OCI-LY1 (cell line): Measurements from ENCODE around the gene SGPP2.

Experiments used
- EZH2 ChIP-seq: fragments of 200-600 bp; sonication (generic), shearing (Covaris generic); IDR thresholded peaks from 2 replicates; pipeline ENCODE4 v1.8.0; 2017; ENCODE audit warnings: borderline replicate concordance, mixed run types, mild to moderate bottlenecking, antibody characterized with exemption, low read length, moderate library complexity, mixed read lengths
- TF ChIP-seq, protein P1 (sequence below): fragments of 200-600 bp; sonication (generic), shearing (Covaris generic); IDR thresholded peaks from 2 replicates; pipeline ENCODE4 v1.5.1; 2017; ENCODE audit warnings: mild to moderate bottlenecking, antibody characterized with exemption, low read length, moderate library complexity, mixed read lengths

DNA sequence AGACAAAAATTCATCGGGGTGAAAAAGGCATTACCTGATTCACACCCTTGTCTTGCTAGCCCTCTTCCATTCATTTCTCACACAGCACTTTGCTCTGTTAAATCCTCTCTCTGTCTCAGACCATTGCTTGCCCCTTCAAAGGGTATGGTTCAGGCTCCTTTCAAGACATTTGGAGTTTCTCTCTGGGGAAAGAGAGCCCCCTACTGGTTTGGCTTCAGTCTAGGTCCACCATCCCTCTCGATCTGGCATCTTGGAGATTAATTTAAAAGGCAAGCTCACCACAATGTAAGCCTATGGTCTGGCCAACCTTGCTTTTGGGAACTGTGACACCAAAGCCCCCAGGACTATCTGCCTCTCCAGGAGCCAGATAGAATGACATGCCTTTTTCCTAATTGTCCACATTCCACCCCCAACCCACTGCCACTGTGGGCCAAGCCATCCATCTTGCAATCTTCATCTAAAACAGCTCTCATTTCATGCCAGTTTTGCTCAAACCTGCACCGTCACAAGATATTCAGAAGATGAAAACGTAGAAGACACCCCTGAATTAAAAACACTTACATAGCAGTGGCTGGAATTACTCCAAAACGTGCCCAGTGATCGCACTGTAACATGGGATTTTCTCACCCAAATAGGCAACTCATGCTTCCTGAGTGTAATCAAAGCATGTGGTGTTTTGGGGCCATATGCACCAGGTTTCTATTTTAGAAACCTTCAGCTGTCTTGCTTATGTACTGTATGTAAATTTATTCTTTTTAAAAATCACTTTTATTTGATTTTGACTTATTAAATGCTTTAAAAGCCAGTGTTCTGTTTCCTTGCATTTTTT, 137.7 kb downstream of the SGPP2 start:
- TF ChIP-seq, protein P1, sequence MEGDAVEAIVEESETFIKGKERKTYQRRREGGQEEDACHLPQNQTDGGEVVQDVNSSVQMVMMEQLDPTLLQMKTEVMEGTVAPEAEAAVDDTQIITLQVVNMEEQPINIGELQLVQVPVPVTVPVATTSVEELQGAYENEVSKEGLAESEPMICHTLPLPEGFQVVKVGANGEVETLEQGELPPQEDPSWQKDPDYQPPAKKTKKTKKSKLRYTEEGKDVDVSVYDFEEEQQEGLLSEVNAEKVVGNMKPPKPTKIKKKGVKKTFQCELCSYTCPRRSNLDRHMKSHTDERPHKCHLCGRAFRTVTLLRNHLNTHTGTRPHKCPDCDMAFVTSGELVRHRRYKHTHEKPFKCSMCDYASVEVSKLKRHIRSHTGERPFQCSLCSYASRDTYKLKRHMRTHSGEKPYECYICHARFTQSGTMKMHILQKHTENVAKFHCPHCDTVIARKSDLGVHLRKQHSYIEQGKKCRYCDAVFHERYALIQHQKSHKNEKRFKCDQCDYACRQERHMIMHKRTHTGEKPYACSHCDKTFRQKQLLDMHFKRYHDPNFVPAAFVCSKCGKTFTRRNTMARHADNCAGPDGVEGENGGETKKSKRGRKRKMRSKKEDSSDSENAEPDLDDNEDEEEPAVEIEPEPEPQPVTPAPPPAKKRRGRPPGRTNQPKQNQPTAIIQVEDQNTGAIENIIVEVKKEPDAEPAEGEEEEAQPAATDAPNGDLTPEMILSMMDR, result peak; percentile 79
- no peak for TF ChIP-seq EZH2
